SW 1271 (cell line): ENCODE results near the gene LEMD2.

Source experiments
- DNase-seq, 2 experiments: peaks; one replicate each; lab custom pipeline; 2025; lab: John Stamatoyannopoulos, UW

LEMD2 gene

GRCh38 chr6:33774774-33775173 is 14.2 kb downstream of the LEMD2 start:
- no peak for DNase-seq

- no peak for DNase-seq
These were observed 15.9 kb downstream of the LEMD2 start for GRCh38 chr6:33772902-33773472.

- no peak for DNase-seq
These were observed 16.7 kb downstream of the LEMD2 start for GRCh38 chr6:33772082-33772830.

- DNase-seq = peak; percentile 81 to 82
These were observed 17.5 kb downstream of the LEMD2 start for GRCh38 chr6:33771146-33772081.

- no peak for DNase-seq
These were observed 18.1 kb downstream of the LEMD2 start for GRCh38 chr6:33770833-33771145.

GRCh38 chr6:33770124-33770832 is 18.7 kb downstream of the LEMD2 start:
- DNase-seq = no peak

- no peak for DNase-seq
These were observed 19.6 kb downstream of the LEMD2 start for GRCh38 chr6:33769248-33769821.

GRCh38 chr6:33768644-33769120 is 20.2 kb downstream of the LEMD2 start:
- DNase-seq = peak; percentile 33 to 55

GRCh38 chr6:33766921-33767907 is 21.7 kb downstream of the LEMD2 start:
- no peak for DNase-seq

GRCh38 chr6:33765368-33765767 is 23.6 kb downstream of the LEMD2 start:
- DNase-seq = no peak

- no peak for DNase-seq
These were observed 24.9 kb downstream of the LEMD2 start for GRCh38 chr6:33764036-33764435.

- no peak for DNase-seq
These were observed 25.4 kb downstream of the LEMD2 start for GRCh38 chr6:33763483-33763882.

- no peak for DNase-seq
These were observed 26.2 kb downstream of the LEMD2 start for GRCh38 chr6:33762713-33763112.

- peak in 1 of 2 experiments; percentile 10 for DNase-seq
These were observed 26.9 kb downstream of the LEMD2 start for GRCh38 chr6:33761922-33762629.

- no peak for DNase-seq
These were observed 27.4 kb downstream of the LEMD2 start for GRCh38 chr6:33761581-33761921.

GRCh38 chr6:33759887-33760629 is 28.9 kb downstream of the LEMD2 start:
- DNase-seq = no peak

GRCh38 chr6:33758815-33759216 is 30.1 kb downstream of the LEMD2 start:
- DNase-seq = no peak

GRCh38 chr6:33757906-33758305 is 31.0 kb downstream of the LEMD2 start:
- DNase-seq = no peak

- no peak for DNase-seq
These were observed 31.8 kb downstream of the LEMD2 start for GRCh38 chr6:33757113-33757512.
